ENCODE measurements around the gene FBXW4. TPM values are rescaled to one million over a fixed set of nuclear protein-coding genes. Genes with fewer than 3 reads are reported as not detected.

Gene FBXW4
- total and polyA plus RNA-seq, 9 of the 15 experiments (the other 6 are each of a cell fraction or from before 2014, with no cell fraction given) = 1.0 to 10.6 (median 5.4) TPM

DNA sequence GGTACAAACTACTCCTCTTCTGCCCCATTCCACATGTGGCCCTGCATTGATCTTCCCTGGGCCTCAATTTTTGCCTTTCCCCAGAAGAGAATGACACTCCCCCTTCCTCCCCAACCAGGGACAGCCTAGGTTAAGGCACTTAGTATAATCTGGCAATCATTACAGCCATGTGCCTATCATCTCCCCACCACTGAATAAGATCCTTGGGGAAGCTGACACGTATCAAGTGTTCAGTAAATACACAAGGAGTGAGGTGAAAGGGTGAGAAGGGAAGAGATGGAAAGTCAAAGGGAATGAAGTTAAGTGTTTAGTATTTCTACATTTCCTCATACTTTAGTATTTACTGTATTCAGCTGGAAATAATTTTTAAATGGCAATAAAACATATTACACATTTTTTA lies 31.9 kb downstream of the FBXW4 start:
- no peaks in the 10 kb centered on the region for H3K27me3 ChIP-seq (ENCODE audit: control insufficient read depth in 2 of 2, insufficient read depth in 2 of 2, low read length in 2 of 2)
- no peak overlapping the region for H3K4me3 ChIP-seq
- no peak for DNase-seq (ENCODE audit: extremely low read depth in 1 of 4, low spot score in 3 of 4)
- no TSS peak for BruUV-seq (replicated peaks)
- no peaks in the 10 kb centered on the region for H3K4me1 ChIP-seq (replicated peaks in 1 of 2; ENCODE audit: control insufficient read depth in 2 of 2, insufficient read depth in 2 of 2, low read length in 2 of 2)
- H3K36me3 ChIP-seq (ENCODE audit: control insufficient read depth, insufficient read depth, low read length) = no peaks in the 10 kb centered on the region
- H3K27ac ChIP-seq (ENCODE audit: extremely low read depth, low read depth, low read length) = no peak overlapping the region
- H3K9ac ChIP-seq (ENCODE audit: insufficient read depth in 1 of 2, low read depth in 2 of 2, low read length in 2 of 2) = no peak overlapping the region
- no peak overlapping the region for H3K4me2 ChIP-seq (ENCODE audit: insufficient read depth, low read length)
- POLR2A ChIA-PET = no interaction called here
- no peak overlapping the region for H2AFZ ChIP-seq (ENCODE audit: low read depth, low read length)
- H3K9me3 ChIP-seq (replicated peaks; ENCODE audit: control insufficient read depth, insufficient read depth, low read depth, low read length) = no peaks in the 10 kb centered on the region
- WGBS (ENCODE audit: insufficient coverage, low coverage, missing lambda C conversion rate) = 33% methylated on average over 1 of the region's 1 CpG
- TF ChIP-seq BRF1 (IDR thresholded peaks at IDR 0.05; ENCODE audit: borderline replicate concordance, extremely low read depth, insufficient read length) = no peak
- no peak for TF ChIP-seq ZZZ3 (IDR thresholded peaks at IDR 0.05)
- TF ChIP-seq HDAC6 (IDR thresholded peaks at IDR 0.05; ENCODE audit: low read depth, low read length) = no peak
- TF ChIP-seq, protein P1, sequence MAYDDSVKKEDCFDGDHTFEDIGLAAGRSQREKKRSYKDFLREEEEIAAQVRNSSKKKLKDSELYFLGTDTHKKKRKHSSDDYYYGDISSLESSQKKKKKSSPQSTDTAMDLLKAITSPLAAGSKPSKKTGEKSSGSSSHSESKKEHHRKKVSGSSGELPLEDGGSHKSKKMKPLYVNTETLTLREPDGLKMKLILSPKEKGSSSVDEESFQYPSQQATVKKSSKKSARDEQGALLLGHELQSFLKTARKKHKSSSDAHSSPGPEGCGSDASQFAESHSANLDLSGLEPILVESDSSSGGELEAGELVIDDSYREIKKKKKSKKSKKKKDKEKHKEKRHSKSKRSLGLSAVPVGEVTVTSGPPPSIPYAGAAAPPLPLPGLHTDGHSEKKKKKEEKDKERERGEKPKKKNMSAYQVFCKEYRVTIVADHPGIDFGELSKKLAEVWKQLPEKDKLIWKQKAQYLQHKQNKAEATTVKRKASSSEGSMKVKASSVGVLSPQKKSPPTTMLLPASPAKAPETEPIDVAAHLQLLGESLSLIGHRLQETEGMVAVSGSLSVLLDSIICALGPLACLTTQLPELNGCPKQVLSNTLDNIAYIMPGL (CRISPR knock-in tag; IDR thresholded peaks at IDR 0.05) = no peak
- no peak for TF ChIP-seq NFATC3 (IDR thresholded peaks at IDR 0.05)
- no peak for TF ChIP-seq SMAD3 (CRISPR knock-in tag; conservative IDR thresholded peaks at IDR 0.05)
- no peak for FAIRE-seq
- in situ Hi-C loops (cut with MboI) = no loop called here
- CTCF ChIA-PET (ENCODE audit: low intra/inter-chr PET ratio) = no interaction called here
- no peaks in the 10 kb centered on the region for H3K9me1 ChIP-seq (ENCODE audit: control insufficient read depth, insufficient read depth, low read length)
- H3K79me2 ChIP-seq (ENCODE audit: control insufficient read depth, insufficient read depth, low read length) = no peaks in the 10 kb centered on the region
- ATAC-seq = no peak
- no peaks in the 10 kb centered on the region for H4K20me1 ChIP-seq (replicated peaks; ENCODE audit: control insufficient read depth, insufficient read depth, low read length)
- intact Hi-C loops (cut with micrococcal nuclease) = no loop called here

Data from K562 (cell line).